Effector CD4-positive, alpha-beta T cell (primary cell): ENCODE measurements around the gene HOXC13.

Experiments used
- DNase-seq: peaks from one replicate; pipeline ENCODE4 v3.0.0-alpha.2; 2020

Gene HOXC13

DNA sequence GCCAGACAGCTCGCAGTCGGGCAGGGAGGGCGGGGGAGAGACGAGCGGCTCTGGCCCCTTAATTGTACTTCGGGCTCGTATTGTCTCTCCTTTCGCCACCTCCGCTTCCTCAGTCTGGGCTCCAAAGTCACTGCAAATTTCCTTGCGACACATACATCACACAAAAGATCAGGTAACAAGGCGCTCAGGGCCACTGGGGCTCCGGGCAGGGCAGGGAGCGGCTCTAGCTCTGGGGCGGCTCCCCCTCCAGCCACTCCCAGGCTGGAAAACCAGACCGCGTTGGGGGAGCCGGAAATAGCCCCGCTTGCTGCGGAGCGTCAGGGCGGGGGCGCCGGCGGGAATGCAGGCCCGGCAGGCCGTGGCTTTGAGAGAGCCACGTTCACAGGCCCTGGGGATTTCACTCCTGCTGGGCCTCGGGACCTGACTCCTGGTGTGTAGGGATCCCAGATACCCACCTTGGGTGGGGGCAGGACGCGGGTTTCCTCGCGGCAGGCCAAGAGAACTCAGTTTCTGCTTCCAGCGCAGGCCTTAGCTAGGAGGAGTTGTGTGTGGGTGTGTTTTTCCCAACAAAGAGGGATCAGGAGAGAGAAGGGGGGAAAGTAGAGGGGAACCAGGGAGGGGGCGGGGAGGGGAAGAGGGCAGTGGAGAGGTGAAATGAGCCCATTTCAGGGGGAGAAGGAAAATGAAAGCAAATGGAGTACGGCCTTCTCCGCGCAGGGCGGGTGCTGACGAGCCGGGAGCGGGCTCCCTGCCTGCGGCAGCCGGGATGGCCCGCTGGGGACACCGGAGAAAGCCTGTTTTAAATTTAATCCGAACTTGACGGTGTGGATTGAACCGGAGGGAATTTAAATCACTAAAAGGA, 57.0 kb downstream of the HOXC13 start:
- DNase-seq: no peak
